ENCODE measurements around the gene KIAA0040. TPM values are rescaled to one million over a fixed set of nuclear protein-coding genes. Genes with fewer than 3 reads are reported as not detected.

KIAA0040 gene
- total RNA-seq (1 to 10 TPM; 2.1 to 2.9 TPM), polyA plus RNA-seq (ENCODE audit: insufficient read length in 2 of 2) (1 to 10 TPM; 1.7 to 2.3 TPM)
- long read RNA-seq, donor 1, full-length matches to known transcripts: 1 of 1 reads
- long read RNA-seq, donor 1, partial matches to known transcripts: 0 of 1 reads
- long read RNA-seq, donor 1, other reads (novel, unspliced or antisense): 0 of 1 reads
- long read RNA-seq, donor 2: 0 reads
- long read RNA-seq, donor 3, full-length matches to known transcripts: 1 of 1 reads
- long read RNA-seq, donor 3, partial matches to known transcripts: 0 of 1 reads
- long read RNA-seq, donor 3, other reads (novel, unspliced or antisense): 0 of 1 reads
- long read RNA-seq, donor 4, full-length matches to known transcripts: 8 of 8 reads
- long read RNA-seq, donor 4, partial matches to known transcripts: 0 of 8 reads
- long read RNA-seq, donor 4, other reads (novel, unspliced or antisense): 0 of 8 reads

- Histone ChIP-seq H3K27ac (ENCODE audit: low read depth, low read length) (no peak within 1 kb of the TSS), H3K36me3 (ENCODE audit: control insufficient read depth, insufficient read depth, low read length) (no peaks in the 10 kb centered on the region), H3K4me1 (ENCODE audit: control insufficient read depth, insufficient read depth, low read length) (peaks cover 12% of the 10 kb centered on the region), H3K9me3 (ENCODE audit: control insufficient read depth, insufficient read depth, low read length) (no peaks in the 10 kb centered on the region), H3K27me3 (ENCODE audit: control insufficient read depth, insufficient read depth, low read length) (peaks cover 25% of the 10 kb centered on the region), H3K4me3 (ENCODE audit: low read depth, low read length) (peak within 1 kb of the TSS; percentile 31)
- 4% methylated on average over 56 of the region's 62 CpGs for WGBS (ENCODE audit: insufficient coverage)
- peak in 2 of 6 donors; percentile 20 to 64 for DNase-seq (ENCODE audit: low read depth in 4 of 6, low spot score in 6 of 6)
Observed at GRCh38 chr1:175192630-175193526, at the start of gene KIAA0040. Gene KIAA0040, minus strand, starts transcription at chr1:175192776. Its CDS starts 31,763 bp downstream, at chr1:175161013.

DNA sequence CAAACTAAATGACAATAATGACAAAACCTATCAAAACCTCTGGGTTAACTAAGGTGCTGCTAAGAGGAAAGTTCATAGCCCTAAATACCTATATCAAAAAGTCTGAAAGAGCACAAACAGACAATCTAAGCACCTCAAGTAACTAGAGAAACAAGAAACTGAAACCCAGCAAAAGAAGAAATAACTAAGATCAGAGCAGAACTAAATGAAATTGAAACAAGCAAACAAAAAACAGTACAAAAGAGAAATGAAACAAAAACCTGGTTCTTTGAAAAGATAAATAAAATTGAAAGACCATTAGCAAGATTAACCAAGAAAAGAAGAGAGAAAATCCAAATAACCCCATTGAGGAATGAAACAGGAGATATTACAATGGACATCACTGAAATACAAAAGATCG, 44.8 kb upstream of the KIAA0040 start:
- no peaks in the 10 kb centered on the region for H3K9me3 ChIP-seq (ENCODE audit: control insufficient read depth, insufficient read depth, low read length)
- H3K4me3 ChIP-seq (ENCODE audit: low read depth, low read length): no peak overlapping the region
- H3K4me1 ChIP-seq (ENCODE audit: control insufficient read depth, insufficient read depth, low read length): no peaks in the 10 kb centered on the region
- no peak for DNase-seq (ENCODE audit: low read depth in 4 of 6, low spot score in 6 of 6)
- H3K36me3 ChIP-seq (ENCODE audit: control insufficient read depth, insufficient read depth, low read length): no peaks in the 10 kb centered on the region
- H3K27ac ChIP-seq (ENCODE audit: low read depth, low read length): no peak overlapping the region
- no CpG with 5 or more reads among the region's 1 CpG for WGBS (ENCODE audit: insufficient coverage)
- no peaks in the 10 kb centered on the region for H3K27me3 ChIP-seq (ENCODE audit: control insufficient read depth, insufficient read depth, low read length)

DNA sequence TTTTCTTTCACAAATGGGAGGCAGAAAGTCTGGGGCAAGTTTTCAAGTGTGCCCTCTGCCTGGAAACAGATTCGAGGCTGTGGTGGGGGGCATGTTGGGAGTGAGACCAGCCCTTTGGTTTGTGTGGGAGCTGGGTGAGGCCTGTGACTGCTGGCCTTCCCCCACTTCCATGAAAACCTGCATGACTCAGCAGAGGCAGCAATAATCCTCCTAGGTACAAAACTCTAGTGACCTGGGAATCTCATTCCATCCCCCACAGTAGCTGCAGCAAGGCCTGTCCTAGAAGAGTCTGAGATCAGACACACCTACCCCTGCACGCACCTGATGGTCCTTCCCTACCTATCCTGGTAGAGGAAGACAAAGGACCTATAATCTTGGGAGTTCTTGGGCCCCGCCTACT, 42.1 kb upstream of the KIAA0040 start:
- H3K27ac ChIP-seq (ENCODE audit: low read depth, low read length): no peak overlapping the region
- 88% methylated on average over 2 of the region's 3 CpGs for WGBS (ENCODE audit: insufficient coverage)
- H3K4me3 ChIP-seq (ENCODE audit: low read depth, low read length): no peak overlapping the region
- H3K9me3 ChIP-seq (ENCODE audit: control insufficient read depth, insufficient read depth, low read length): no peaks in the 10 kb centered on the region
- DNase-seq (ENCODE audit: low read depth in 4 of 6, low spot score in 6 of 6): no peak
- H3K36me3 ChIP-seq (ENCODE audit: control insufficient read depth, insufficient read depth, low read length): no peaks in the 10 kb centered on the region
- H3K27me3 ChIP-seq (ENCODE audit: control insufficient read depth, insufficient read depth, low read length): no peaks in the 10 kb centered on the region
- H3K4me1 ChIP-seq (ENCODE audit: control insufficient read depth, insufficient read depth, low read length): no peaks in the 10 kb centered on the region

- WGBS (ENCODE audit: insufficient coverage): 80% methylated on average over 2 of the region's 2 CpGs
- Histone ChIP-seq H3K4me1 (ENCODE audit: control insufficient read depth, insufficient read depth, low read length) (no peaks in the 10 kb centered on the region), H3K36me3 (ENCODE audit: control insufficient read depth, insufficient read depth, low read length) (no peaks in the 10 kb centered on the region), H3K4me3 (ENCODE audit: low read depth, low read length) (no peak overlapping the region), H3K9me3 (ENCODE audit: control insufficient read depth, insufficient read depth, low read length) (no peaks in the 10 kb centered on the region), H3K27ac (ENCODE audit: low read depth, low read length) (no peak overlapping the region), H3K27me3 (ENCODE audit: control insufficient read depth, insufficient read depth, low read length) (no peaks in the 10 kb centered on the region)
- no peak for DNase-seq (ENCODE audit: low read depth in 4 of 6, low spot score in 6 of 6)
Observed at GRCh38 chr1:175232335-175232734, 39.8 kb upstream of the KIAA0040 start.

- DNase-seq (ENCODE audit: low read depth in 4 of 6, low spot score in 6 of 6): no peak
Observed at GRCh38 chr1:175225805-175226129, 33.2 kb upstream of the KIAA0040 start.

GRCh38 chr1:175222296-175222938, 29.8 kb upstream of the KIAA0040 start:
- Histone ChIP-seq H3K9me3 (ENCODE audit: control insufficient read depth, insufficient read depth, low read length) (no peaks in the 10 kb centered on the region), H3K4me1 (ENCODE audit: control insufficient read depth, insufficient read depth, low read length) (no peaks in the 10 kb centered on the region), H3K27me3 (ENCODE audit: control insufficient read depth, insufficient read depth, low read length) (no peaks in the 10 kb centered on the region), H3K4me3 (ENCODE audit: low read depth, low read length) (no peak overlapping the region), H3K27ac (ENCODE audit: low read depth, low read length) (no peak overlapping the region), H3K36me3 (ENCODE audit: control insufficient read depth, insufficient read depth, low read length) (no peaks in the 10 kb centered on the region)
- 84% methylated on average over 8 of the region's 10 CpGs for WGBS (ENCODE audit: insufficient coverage)
- no peak for DNase-seq (ENCODE audit: low read depth in 4 of 6, low spot score in 6 of 6)

More at GRCh38 chr1:175225805-175226129, 33.2 kb upstream of the KIAA0040 start:
- no peak overlapping the region for H3K27ac ChIP-seq (ENCODE audit: low read depth, low read length)
- WGBS (ENCODE audit: insufficient coverage): no CpG with 5 or more reads among the region's 1 CpG
- no peaks in the 10 kb centered on the region for H3K36me3 ChIP-seq (ENCODE audit: control insufficient read depth, insufficient read depth, low read length)
- no peaks in the 10 kb centered on the region for H3K9me3 ChIP-seq (ENCODE audit: control insufficient read depth, insufficient read depth, low read length)
- H3K4me1 ChIP-seq (ENCODE audit: control insufficient read depth, insufficient read depth, low read length): no peaks in the 10 kb centered on the region
- no peak overlapping the region for H3K4me3 ChIP-seq (ENCODE audit: low read depth, low read length)
- H3K27me3 ChIP-seq (ENCODE audit: control insufficient read depth, insufficient read depth, low read length): no peaks in the 10 kb centered on the region

GRCh38 chr1:175221557-175222175, 29.1 kb upstream of the KIAA0040 start:
- 47% methylated on average over 4 of the region's 10 CpGs for WGBS (ENCODE audit: insufficient coverage)
- Histone ChIP-seq H3K27ac (ENCODE audit: low read depth, low read length) (no peak overlapping the region), H3K4me1 (ENCODE audit: control insufficient read depth, insufficient read depth, low read length) (no peaks in the 10 kb centered on the region), H3K4me3 (ENCODE audit: low read depth, low read length) (no peak overlapping the region), H3K27me3 (ENCODE audit: control insufficient read depth, insufficient read depth, low read length) (no peaks in the 10 kb centered on the region), H3K36me3 (ENCODE audit: control insufficient read depth, insufficient read depth, low read length) (no peaks in the 10 kb centered on the region), H3K9me3 (ENCODE audit: control insufficient read depth, insufficient read depth, low read length) (no peaks in the 10 kb centered on the region)
- no peak for DNase-seq (ENCODE audit: low read depth in 4 of 6, low spot score in 6 of 6)

- WGBS (ENCODE audit: insufficient coverage): 73% methylated on average over 10 of the region's 11 CpGs
- H3K27ac ChIP-seq (ENCODE audit: low read depth, low read length): no peak overlapping the region
Observed at GRCh38 chr1:175220853-175221556, 28.4 kb upstream of the KIAA0040 start.

GRCh38 chr1:175219774-175220173, 27.2 kb upstream of the KIAA0040 start:
- Histone ChIP-seq H3K4me1 (ENCODE audit: control insufficient read depth, insufficient read depth, low read length) (no peaks in the 10 kb centered on the region), H3K4me3 (ENCODE audit: low read depth, low read length) (no peak overlapping the region), H3K27me3 (ENCODE audit: control insufficient read depth, insufficient read depth, low read length) (no peaks in the 10 kb centered on the region), H3K27ac (ENCODE audit: low read depth, low read length) (no peak overlapping the region), H3K9me3 (ENCODE audit: control insufficient read depth, insufficient read depth, low read length) (no peaks in the 10 kb centered on the region), H3K36me3 (ENCODE audit: control insufficient read depth, insufficient read depth, low read length) (no peaks in the 10 kb centered on the region)
- whole genome bisulfite sequencing (ENCODE audit: insufficient coverage): no CpG with 5 or more reads among the region's 2 CpGs
- no peak for DNase-seq (ENCODE audit: low read depth in 4 of 6, low spot score in 6 of 6)

More at GRCh38 chr1:175220853-175221556, 28.4 kb upstream of the KIAA0040 start:
- H3K9me3 ChIP-seq (ENCODE audit: control insufficient read depth, insufficient read depth, low read length): no peaks in the 10 kb centered on the region
- H3K4me1 ChIP-seq (ENCODE audit: control insufficient read depth, insufficient read depth, low read length): no peaks in the 10 kb centered on the region
- no peak for DNase-seq (ENCODE audit: low read depth in 4 of 6, low spot score in 6 of 6)
- no peak overlapping the region for H3K4me3 ChIP-seq (ENCODE audit: low read depth, low read length)
- H3K27me3 ChIP-seq (ENCODE audit: control insufficient read depth, insufficient read depth, low read length): no peaks in the 10 kb centered on the region
- H3K36me3 ChIP-seq (ENCODE audit: control insufficient read depth, insufficient read depth, low read length): no peaks in the 10 kb centered on the region
